Measurements from ENCODE around the gene OSCP1.

GRCh38 chr1:36447450-36447849 is 2.8 kb downstream of the OSCP1 start:
- no peak for TF ChIP-seq CTCF (IDR thresholded peaks at IDR 0.05)
- TF ChIP-seq POLR2A (IDR thresholded peaks at IDR 0.05): no peak
